ENCODE data around the gene GSX2.

The GSX2 gene

DNA sequence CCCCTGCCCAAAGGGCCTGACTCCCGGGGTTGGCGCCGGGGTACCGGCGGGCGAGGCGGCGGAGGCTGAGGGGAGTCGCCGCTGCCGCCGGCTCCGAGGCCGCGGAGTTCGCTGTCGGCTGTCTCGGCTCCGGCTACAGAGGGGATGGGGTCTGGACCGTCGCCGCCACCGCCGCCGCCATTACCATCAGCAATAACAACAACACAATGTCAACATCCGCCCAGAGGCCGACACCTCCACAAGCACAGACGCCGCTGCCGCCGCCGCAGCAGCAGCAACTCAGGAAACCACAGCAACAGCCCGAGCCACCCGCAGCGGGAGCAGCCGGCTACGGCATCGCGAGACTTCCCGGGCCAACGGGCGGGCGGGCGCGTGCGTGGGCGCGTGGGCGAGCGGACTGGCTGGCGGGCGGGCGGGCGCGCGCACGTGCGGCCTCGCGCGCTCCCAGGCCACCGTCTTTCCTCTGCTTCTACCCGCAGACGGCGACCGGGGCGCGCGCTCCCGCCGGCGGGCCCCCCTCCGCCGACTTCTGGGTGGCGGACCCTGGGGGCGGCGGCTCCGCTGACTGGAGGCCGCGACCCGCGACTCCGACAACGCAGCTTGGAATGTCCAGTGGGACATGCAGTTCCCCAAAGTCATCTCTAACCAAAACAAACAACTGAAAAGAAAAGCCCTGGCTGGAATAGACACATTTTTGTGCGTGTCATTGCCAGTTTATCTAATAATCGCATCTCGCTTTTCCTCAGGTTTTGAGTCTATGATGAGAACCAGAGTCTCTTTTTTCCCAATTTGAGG, 35.4 kb upstream of the GSX2 start, which contains the start of gene CHIC2:
CHIC2 (minus strand) TSS at position 289 of the 795 bp plus-strand sequence. CDS start 305 bp downstream, outside the sequence.
- DNase-seq (ENCODE audit: low spot score in 2 of 2): peak; percentile 88 to 95
- peaks cover 21% of the 10 kb centered on the region for H3K4me1 ChIP-seq
- in situ Hi-C loops (cut with MboI; ENCODE audit: low sequenced_read_pairs): no loop called here

DNA sequence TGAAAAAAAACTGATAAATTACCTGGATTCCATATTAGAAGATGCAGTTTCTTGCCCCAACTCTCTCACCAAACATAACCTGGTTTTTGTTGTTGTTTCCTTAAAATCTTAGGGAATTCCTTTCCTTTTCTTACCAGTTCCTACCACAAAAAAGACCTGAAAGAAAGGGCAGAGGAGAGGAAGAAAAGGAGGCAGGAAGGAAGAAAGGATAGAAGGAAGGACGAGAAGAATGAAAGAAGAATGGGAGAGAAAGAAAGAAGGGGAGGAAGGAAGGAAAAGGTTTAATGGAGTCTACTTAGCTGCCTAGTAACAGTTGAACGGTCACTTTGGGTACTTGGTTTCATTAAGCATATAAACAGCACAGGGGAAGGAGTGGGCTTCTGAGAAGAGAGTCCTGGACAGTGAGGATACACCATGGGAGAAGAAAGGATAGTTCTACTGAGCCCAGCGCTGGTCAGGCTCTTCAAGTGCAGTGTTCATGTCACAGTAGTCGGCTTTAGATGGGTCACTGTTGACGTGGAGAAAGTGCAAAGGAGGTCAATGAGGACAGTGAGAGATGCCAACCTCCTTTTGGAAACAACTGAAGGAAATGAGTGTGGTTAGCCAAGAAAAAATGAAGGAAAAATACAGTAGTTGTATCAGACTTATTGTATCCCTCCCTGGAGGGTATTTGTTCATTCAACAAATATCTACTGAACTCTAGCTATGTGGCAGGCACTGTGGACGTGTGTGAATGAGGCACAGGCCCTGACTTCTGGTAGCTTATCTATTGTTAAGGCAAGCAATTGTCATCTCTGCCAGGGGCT, 34.5 kb upstream of the GSX2 start:
- H3K4me1 ChIP-seq: peaks cover 19% of the 10 kb centered on the region
- H3K4me3 ChIP-seq: no peak overlapping the region; the same call in 1 of the 2 replicates
- DNase-seq (ENCODE audit: low spot score in 2 of 2): no peak
- H3K27me3 ChIP-seq (ENCODE audit: low read depth): no peaks in the 10 kb centered on the region
- in situ Hi-C loops (cut with MboI; ENCODE audit: low sequenced_read_pairs): no loop called here
- no peaks in the 10 kb centered on the region for H3K9me3 ChIP-seq
- H3K36me3 ChIP-seq (replicated peaks): no peaks in the 10 kb centered on the region

More for the DNA sequence above, 35.4 kb upstream of the GSX2 start, which contains the start of gene CHIC2:
- Histone ChIP-seq H3K4me3 (peak within 1 kb of the TSS; percentile 68), H3K27me3 (ENCODE audit: low read depth) (no peaks in the 10 kb centered on the region), H3K36me3 (replicated peaks) (no peaks in the 10 kb centered on the region), H3K9me3 (no peaks in the 10 kb centered on the region)

DNA sequence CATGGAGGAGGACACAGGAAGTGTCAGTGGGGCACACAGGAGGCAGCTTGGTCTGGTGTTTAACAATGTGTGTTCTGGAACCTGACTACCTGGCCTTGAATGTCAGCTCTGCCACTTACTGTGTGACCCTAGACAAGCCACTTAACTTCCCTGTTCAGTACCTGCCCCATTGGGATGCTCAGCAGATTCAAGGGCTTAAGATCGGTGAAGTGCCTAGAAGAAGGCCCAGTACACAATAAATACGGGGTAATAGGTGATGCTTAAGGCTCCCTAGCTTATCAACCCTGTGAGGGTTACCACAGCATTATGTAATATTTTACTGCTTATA, 33.9 kb upstream of the GSX2 start:
- H3K4me1 ChIP-seq: peaks cover 15% of the 10 kb centered on the region
- in situ Hi-C loops (cut with MboI; ENCODE audit: low sequenced_read_pairs): no loop called here
- no peaks in the 10 kb centered on the region for H3K9me3 ChIP-seq
- DNase-seq (ENCODE audit: low spot score in 2 of 2): no peak
- H3K4me3 ChIP-seq: no peak overlapping the region
- H3K36me3 ChIP-seq (replicated peaks): no peaks in the 10 kb centered on the region
- no peaks in the 10 kb centered on the region for H3K27me3 ChIP-seq (ENCODE audit: low read depth)

GRCh38 chr4:54066718-54067129, 33.2 kb upstream of the GSX2 start:
- peaks cover 8% of the 10 kb centered on the region for H3K4me1 ChIP-seq
- H3K9me3 ChIP-seq: no peaks in the 10 kb centered on the region
- no peaks in the 10 kb centered on the region for H3K36me3 ChIP-seq (replicated peaks)
- DNase-seq (ENCODE audit: low spot score in 2 of 2): no peak
- H3K27me3 ChIP-seq (ENCODE audit: low read depth): no peaks in the 10 kb centered on the region
- H3K4me3 ChIP-seq: no peak overlapping the region
- in situ Hi-C loops (cut with MboI; ENCODE audit: low sequenced_read_pairs): no loop called here

DNA sequence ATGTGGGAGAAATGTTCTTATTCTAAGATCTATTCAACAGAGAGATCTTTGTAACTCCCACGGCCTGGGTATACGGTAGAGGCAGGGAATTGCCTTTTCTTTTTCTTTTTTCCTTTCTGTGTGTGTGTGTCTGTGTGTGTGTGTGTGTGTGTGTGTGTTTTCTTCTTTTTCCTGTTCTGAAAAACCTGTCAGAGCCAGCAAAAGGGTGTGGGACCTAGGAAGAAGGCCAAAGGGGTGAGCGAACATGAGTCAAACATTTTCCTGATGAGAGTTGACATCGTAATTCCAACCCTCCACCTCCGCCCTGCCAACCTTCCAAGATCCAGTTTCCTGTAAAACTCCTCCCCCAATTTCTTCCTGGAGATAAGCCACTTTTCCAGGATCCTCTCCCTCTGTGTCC, 32.8 kb upstream of the GSX2 start:
- no peaks in the 10 kb centered on the region for H3K9me3 ChIP-seq
- no peak for DNase-seq (ENCODE audit: low spot score in 2 of 2)
- no peaks in the 10 kb centered on the region for H3K36me3 ChIP-seq (replicated peaks)
- no peak overlapping the region for H3K4me3 ChIP-seq
- in situ Hi-C loops (cut with MboI; ENCODE audit: low sequenced_read_pairs): no loop called here
- no peaks in the 10 kb centered on the region for H3K27me3 ChIP-seq (ENCODE audit: low read depth)
- H3K4me1 ChIP-seq: peaks cover 4% of the 10 kb centered on the region

DNA sequence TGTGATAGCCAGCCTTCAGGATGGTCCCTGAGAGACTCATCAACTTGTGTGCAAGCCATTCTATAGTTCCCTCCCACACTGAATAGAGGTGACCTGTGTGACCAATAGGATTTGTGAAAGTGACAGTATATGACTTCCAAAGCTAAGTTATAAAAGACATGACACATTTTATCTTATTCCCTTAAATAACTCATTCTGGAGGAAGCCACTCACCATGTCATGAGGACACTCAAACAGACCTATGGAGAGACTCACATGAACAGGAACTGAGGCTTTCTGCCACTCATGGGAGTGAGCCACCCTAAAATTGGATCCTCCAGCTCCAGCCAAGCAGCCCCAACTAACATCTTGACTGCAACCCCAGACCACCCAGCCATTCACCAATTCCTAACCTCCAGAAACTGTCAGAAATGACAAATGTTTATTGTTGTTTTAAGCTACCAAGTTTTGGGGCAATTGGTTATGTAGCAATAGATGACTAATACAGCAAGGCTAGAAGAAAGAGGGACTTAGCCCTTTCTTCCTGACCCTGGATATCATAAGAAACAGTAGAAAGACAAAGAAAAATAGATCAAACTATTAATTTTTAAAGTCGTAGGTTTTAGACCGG, 26.6 kb upstream of the GSX2 start:
- no peak overlapping the region for H3K4me3 ChIP-seq
- no peaks in the 10 kb centered on the region for H3K9me3 ChIP-seq
- in situ Hi-C loops (cut with MboI; ENCODE audit: low sequenced_read_pairs): no loop called here
- H3K27me3 ChIP-seq (ENCODE audit: low read depth): no peaks in the 10 kb centered on the region
- H3K36me3 ChIP-seq (replicated peaks): no peaks in the 10 kb centered on the region
- no peaks in the 10 kb centered on the region for H3K4me1 ChIP-seq
- no peak for DNase-seq (ENCODE audit: low spot score in 2 of 2)

DNA sequence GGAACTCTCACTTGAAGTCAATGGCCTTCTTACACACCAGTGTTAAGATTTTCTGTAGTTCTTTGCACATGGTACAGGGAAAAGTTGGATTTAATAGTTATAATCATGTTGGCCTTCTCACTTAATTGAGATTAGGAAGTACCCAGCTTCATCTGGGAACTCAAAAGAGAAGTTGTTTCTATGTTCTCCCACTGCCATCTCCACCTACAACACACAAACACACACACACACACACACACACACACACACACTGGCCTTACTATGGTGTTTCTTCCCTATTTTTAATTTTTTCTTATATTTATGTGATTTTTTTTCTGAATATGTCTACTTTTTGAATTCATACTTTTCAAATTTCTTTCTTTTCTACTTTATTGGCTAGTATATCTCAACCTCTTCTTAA, 25.6 kb upstream of the GSX2 start:
- Histone ChIP-seq H3K4me3 (no peak overlapping the region), H3K4me1 (no peaks in the 10 kb centered on the region), H3K9me3 (no peaks in the 10 kb centered on the region), H3K36me3 (replicated peaks) (no peaks in the 10 kb centered on the region), H3K27me3 (ENCODE audit: low read depth) (no peaks in the 10 kb centered on the region)
- DNase-seq (ENCODE audit: low spot score in 2 of 2): no peak
- in situ Hi-C loops (cut with MboI; ENCODE audit: low sequenced_read_pairs): no loop called here

GRCh38 chr4:54076673-54077072, 23.3 kb upstream of the GSX2 start:
- in situ Hi-C loops (cut with MboI; ENCODE audit: low sequenced_read_pairs): no loop called here
- no peak for DNase-seq (ENCODE audit: low spot score in 2 of 2)

DNA sequence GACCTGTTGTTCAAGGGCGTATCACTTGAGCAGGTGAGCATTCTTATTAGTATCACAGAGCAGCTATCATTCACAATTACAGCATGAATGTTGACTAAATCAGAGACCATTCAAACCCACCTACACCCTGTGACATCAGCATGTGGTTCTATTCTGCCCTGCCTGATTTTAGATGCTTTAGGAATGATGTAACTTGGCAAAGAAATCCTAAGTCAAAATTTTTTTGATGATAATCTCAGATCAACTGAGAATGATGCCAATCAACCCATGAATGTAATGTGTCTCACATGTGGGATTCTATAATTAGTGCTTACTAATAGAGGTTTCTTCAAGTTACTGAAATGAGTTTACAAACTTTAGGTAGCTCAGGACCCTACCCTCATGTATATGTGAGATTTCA, 22.2 kb upstream of the GSX2 start:
- no peaks in the 10 kb centered on the region for H3K36me3 ChIP-seq (replicated peaks)
- H3K4me1 ChIP-seq: no peaks in the 10 kb centered on the region
- in situ Hi-C loops (cut with MboI; ENCODE audit: low sequenced_read_pairs): no loop called here
- no peak for DNase-seq (ENCODE audit: low spot score in 2 of 2)
- no peaks in the 10 kb centered on the region for H3K27me3 ChIP-seq (ENCODE audit: low read depth)
- no peaks in the 10 kb centered on the region for H3K9me3 ChIP-seq
- H3K4me3 ChIP-seq: no peak overlapping the region

More at GRCh38 chr4:54076673-54077072, 23.3 kb upstream of the GSX2 start:
- Histone ChIP-seq H3K36me3 (replicated peaks) (no peaks in the 10 kb centered on the region), H3K4me1 (no peaks in the 10 kb centered on the region), H3K27me3 (ENCODE audit: low read depth) (no peaks in the 10 kb centered on the region), H3K4me3 (no peak overlapping the region), H3K9me3 (no peaks in the 10 kb centered on the region)

GRCh38 chr4:54082168-54082567, 17.8 kb upstream of the GSX2 start:
- in situ Hi-C loops (cut with MboI; ENCODE audit: low sequenced_read_pairs): no loop called here
- Histone ChIP-seq H3K4me1 (peaks cover 4% of the 10 kb centered on the region), H3K36me3 (replicated peaks) (no peaks in the 10 kb centered on the region), H3K4me3 (no peak overlapping the region), H3K27me3 (ENCODE audit: low read depth) (no peaks in the 10 kb centered on the region), H3K9me3 (no peaks in the 10 kb centered on the region)
- no peak for DNase-seq (ENCODE audit: low spot score in 2 of 2)

GRCh38 chr4:54085284-54085683, 14.7 kb upstream of the GSX2 start:
- H3K4me3 ChIP-seq: no peak overlapping the region
- DNase-seq (ENCODE audit: low spot score in 2 of 2): no peak
- H3K4me1 ChIP-seq: peaks cover 14% of the 10 kb centered on the region
- H3K9me3 ChIP-seq: no peaks in the 10 kb centered on the region
- H3K36me3 ChIP-seq (replicated peaks): no peaks in the 10 kb centered on the region
- in situ Hi-C loops (cut with MboI; ENCODE audit: low sequenced_read_pairs): no loop called here
- no peaks in the 10 kb centered on the region for H3K27me3 ChIP-seq (ENCODE audit: low read depth)

- H3K4me1 ChIP-seq: peaks cover 29% of the 10 kb centered on the region
- in situ Hi-C loops (cut with MboI; ENCODE audit: low sequenced_read_pairs): no loop called here
- H3K27me3 ChIP-seq (ENCODE audit: low read depth): no peaks in the 10 kb centered on the region
- no peaks in the 10 kb centered on the region for H3K9me3 ChIP-seq
- DNase-seq (ENCODE audit: low spot score in 2 of 2): no peak
- no peak overlapping the region for H3K4me3 ChIP-seq
- H3K36me3 ChIP-seq (replicated peaks): no peaks in the 10 kb centered on the region
Observed at GRCh38 chr4:54089875-54090274, 10.1 kb upstream of the GSX2 start.

DNA sequence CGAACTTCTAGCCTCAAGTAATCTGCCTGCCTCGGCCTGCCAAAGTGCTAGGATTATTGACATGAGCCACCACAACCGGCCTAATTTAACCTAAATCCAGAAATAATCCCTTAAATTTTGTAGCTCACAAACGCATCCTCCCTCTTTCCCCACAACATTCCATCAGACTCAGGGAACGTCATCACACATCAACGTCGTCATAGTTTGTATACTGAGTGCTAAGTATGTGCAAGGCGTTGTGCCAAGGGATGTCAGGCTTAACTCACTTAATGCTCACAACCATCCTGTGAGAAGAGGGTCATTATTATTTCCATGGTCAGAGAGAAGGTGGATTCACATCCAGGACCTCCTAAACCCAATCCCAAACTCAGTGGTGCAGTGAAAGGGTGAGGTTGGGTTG, 9.6 kb upstream of the GSX2 start:
- peaks cover 32% of the 10 kb centered on the region for H3K4me1 ChIP-seq
- H3K4me3 ChIP-seq: no peak overlapping the region
- in situ Hi-C loops (cut with MboI; ENCODE audit: low sequenced_read_pairs): no loop called here
- no peak for DNase-seq (ENCODE audit: low spot score in 2 of 2)
- no peaks in the 10 kb centered on the region for H3K27me3 ChIP-seq (ENCODE audit: low read depth)
- no peaks in the 10 kb centered on the region for H3K9me3 ChIP-seq
- H3K36me3 ChIP-seq (replicated peaks): no peaks in the 10 kb centered on the region

Measured in HAP-1 (cell line).